DLD1 (cell line): ENCODE results near the gene FXYD1.

Experiments
- in situ Hi-C: cut with HindIII; loops from 2 replicates; pipeline ENCODE4 v1.10.0; 2017; ENCODE audit warnings: low sequenced_read_pairs

FXYD1 gene

GRCh38 chr19:35106898-35107541, 31.6 kb upstream of the FXYD1 start:
- in situ Hi-C loops: no loop called here

DNA sequence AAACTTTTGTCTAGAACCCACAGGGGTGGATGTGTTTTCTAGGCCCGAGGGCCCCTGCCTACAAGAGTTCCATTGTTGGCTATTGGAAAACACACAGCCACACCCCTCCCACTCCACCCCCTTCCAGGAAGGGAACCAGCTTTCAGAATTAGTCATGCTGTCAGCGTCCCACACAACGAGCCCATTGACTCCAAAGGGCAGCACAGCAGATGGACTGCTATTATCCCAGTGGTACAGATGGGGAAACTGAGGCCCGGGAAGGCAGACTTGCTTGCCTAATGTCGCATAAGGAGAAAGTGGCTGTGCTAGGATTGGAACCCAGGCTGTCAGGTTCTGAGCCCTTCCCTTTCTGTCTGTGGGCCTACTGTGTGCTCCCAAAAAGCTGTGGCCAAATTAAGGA, 31.1 kb upstream of the FXYD1 start:
- in situ Hi-C loops: no loop called here

DNA sequence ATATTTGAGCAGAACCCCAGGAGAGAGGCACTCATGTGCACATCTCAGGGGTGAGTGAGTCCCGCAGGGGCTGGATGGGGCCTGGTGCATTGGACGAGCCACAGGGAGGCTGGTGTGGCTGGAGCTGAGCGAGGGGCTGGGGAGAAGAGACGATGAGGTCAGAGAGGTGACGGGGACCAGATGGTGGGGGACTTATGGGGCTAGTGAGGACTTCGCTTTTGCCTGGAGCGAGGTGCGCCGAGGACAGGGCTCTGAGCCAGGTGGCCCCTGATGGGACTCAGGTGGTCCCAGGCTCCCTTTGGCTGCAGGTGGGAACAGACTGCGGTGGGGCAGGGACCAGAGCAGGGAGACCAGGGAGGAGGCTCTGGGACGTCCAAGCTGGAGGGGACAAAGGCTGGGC, 29.9 kb upstream of the FXYD1 start:
- in situ Hi-C loops: no loop called here

DNA sequence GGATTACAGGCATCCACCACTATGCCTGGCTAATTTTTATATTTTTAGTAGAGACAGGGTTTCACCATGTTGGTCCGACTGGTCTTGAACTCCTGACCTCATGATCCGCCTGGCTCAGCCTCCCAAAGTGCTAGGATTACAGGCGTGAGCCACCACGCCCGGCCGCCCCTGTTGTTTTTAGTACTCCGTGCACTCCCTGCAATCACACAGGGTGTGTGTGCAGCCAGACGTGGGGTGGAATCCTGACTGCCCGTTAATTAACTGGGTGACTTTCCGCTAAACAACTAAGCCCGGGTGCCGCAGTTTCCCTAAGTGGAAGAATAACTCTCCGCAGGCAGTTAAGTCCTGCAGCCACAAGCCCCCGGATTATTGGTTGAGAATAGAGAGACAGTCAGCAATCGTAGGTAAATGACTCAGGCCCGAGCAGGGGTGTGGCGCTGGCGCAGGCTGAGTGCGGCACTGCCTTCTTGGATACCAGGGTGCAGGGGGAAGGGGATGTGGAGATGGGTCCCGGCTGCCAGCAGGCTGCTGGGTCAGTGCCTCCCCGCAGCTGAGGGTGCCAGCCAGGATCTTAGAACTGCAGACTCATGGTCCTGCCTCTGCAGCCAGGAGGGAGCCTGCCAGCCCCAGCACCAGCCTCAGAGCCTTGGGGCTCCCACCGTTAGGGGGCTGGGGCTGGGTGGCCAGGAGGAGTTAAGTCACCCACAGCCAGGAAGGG, 29.1 kb upstream of the FXYD1 start:
- in situ Hi-C loops: no loop called here

DNA sequence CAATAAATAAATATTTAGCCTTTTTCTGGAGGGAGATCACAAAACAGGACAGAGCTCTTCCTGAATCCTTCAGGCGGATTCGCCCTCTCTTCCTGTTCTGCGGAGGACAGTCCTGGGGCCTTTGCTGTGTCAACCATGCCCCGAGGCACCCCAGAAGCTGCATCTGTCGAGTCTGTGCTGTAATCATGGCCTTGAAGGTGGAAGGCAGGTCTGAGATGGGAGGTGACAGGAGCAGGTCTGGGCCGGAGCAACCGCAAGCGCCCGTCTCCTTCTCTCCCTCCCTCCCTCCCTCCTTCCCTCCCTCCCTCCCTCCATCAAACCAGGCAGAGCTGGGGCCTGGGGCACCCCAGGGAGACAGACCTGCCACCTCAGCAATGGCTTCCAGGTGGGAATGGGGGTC, 27.6 kb upstream of the FXYD1 start:
- in situ Hi-C loops: no loop called here

DNA sequence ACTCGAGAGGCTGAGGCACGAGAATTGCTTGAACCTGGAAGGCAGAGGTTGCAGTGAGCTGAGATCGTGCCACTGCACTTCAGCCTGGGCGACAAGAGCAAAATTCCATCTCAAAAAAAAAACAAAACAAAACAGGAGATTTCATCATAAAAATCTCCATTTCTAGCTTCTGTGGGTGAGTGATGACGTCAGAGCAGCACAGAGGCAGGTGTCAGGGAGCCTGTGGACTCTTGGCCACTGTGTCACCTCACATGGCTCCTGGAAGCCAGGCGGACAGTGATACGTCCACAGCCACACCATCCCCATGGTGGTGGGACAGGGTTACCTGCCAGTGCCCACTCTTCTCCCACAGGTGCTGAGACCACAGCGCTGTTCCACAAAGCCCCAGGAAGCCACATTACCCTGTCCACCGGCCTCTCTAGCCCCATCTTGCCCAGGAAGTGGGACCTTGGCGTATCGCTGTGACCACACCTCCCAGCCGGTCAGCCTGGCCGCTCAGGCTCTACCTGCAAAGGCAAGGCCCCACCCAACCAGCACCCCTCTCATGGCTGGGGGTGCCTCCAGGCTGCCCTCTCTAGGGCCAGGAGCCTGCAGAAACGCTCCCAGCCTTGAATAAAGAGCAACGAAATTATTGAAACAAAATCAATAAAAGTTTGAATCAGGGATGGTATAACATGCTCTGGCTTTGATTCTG, 25.5 kb upstream of the FXYD1 start:
- in situ Hi-C loops: no loop called here

GRCh38 chr19:35114353-35115176, 24.1 kb upstream of the FXYD1 start:
- in situ Hi-C loops: no loop called here

DNA sequence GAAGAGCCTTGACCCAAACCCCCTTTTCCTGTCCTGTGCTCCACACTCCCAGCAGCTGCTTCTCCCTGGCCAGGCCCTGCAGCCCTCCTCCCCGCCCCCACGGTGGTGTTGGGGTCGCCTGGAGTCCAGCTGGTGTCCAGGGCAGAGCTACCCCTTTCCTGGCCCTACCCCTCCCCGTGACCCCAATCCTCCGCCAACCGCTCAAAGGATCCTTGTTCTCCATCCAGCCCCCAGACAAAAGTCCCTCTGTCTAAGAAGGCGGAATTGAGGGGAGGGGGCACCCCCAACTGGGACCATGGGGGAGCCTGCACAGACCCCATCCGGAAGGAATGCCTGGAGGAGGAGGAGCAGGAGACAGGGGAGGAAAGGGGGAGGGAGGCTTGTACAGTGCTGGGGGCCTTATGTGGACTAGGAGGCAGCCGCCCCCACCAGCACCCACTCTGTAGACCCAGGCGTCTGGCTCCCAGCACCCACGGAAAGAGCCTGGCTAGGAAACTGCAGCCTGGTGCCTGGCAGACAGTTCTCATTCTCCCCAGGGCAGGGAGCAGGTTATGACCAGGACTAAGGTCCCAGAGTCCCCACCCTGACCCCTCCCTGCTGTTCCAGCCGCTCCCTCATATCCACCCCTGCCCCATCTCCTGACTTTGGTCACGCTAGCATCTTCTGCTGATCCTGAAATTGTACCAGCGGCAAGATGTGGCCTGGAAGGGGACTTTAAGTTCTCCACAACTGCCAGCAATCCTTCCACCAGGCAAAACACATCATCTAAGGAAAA, 23.3 kb upstream of the FXYD1 start, which contains the start of gene FXYD3:
TSS of gene FXYD3 (plus strand) at position 647 of the 775 bp plus-strand sequence. CDS start 3,554 bp downstream, outside the sequence.
- in situ Hi-C loops: no loop called here

DNA sequence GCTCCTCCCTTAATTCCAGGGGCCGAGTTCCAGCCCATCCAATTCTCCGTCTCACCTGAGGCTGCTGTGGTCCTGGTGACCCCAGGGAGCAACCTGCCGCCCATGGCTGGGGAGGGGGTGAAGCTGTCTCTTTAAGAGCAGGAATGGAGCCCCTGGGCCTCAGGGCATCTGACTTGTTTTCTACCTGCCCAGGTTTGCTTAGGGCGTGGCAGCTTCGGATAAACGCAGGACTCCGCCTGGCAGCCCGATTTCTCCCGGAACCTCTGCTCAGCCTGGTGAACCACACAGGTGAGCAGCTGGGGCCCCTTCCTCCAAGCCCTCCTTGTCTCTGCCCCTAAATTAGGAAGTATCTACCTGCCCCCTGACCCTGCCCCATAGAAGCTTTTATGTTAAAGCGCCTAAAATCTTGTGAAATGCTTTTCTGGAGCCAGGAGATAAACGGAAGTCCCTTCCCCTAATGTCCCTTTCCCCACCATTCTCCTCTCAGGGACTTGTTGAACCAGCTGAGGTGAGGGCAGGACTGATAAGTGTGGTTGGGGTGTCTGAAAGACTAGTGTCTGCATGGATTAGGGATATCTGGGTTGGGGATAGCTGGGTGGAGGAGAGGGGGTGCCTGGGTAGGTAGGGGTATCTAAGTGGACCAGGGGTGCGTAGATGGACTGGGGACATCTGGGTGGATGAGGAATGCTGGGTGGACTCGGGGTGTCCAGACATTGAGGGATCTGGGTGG, 22.4 kb upstream of the FXYD1 start:
- in situ Hi-C loops: no loop called here

DNA sequence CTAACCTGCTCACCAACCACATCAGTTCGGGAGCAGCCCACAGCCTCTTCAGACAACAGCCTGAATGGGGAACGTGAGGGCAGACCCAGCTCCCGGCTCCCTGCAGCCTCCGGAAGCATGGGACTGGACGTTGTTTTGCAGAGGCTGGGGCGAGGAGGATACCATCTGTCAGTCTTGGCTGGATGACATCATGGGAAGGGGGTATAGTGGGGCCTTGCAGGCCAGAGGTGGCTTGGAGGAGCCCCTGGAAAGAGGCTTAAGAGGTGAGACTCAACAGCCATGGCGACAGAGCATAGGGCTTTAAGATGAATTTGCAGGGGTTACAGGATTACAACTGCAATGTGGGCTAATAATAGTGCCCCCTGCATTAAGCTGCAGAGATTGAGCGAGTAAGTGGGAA, 21.5 kb upstream of the FXYD1 start:
- in situ Hi-C loops: no loop called here

- in situ Hi-C loops: no loop called here
Observed at GRCh38 chr19:35117799-35118198, 20.8 kb upstream of the FXYD1 start.

GRCh38 chr19:35118268-35119020, 20.2 kb upstream of the FXYD1 start:
- in situ Hi-C loops: no loop called here

DNA sequence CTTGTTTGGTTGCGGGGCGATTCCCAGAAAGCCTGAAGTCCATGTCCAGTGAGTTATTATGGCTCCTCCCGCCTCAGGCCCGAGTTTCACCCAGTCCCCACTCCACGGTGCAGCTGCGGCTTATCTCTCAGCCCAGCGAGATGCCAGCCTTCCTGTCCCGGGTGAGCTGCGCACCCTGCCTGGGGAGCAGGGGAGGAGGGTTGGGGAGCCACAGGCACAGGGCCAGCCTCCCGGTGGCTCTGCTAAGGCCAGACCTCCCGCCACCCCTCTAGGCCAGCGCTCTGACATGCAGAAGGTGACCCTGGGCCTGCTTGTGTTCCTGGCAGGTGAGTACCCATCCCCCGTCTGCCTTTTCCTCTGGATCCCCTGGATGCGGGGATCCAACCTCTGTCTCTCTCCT, 19.5 kb upstream of the FXYD1 start:
- in situ Hi-C loops: no loop called here

- in situ Hi-C loops: no loop called here
Observed at GRCh38 chr19:35119578-35120155, 19.0 kb upstream of the FXYD1 start.

- in situ Hi-C loops: no loop called here
Observed at GRCh38 chr19:35120492-35120891, 18.1 kb upstream of the FXYD1 start.

GRCh38 chr19:35120898-35121297, 17.7 kb upstream of the FXYD1 start:
- in situ Hi-C loops: no loop called here

DNA sequence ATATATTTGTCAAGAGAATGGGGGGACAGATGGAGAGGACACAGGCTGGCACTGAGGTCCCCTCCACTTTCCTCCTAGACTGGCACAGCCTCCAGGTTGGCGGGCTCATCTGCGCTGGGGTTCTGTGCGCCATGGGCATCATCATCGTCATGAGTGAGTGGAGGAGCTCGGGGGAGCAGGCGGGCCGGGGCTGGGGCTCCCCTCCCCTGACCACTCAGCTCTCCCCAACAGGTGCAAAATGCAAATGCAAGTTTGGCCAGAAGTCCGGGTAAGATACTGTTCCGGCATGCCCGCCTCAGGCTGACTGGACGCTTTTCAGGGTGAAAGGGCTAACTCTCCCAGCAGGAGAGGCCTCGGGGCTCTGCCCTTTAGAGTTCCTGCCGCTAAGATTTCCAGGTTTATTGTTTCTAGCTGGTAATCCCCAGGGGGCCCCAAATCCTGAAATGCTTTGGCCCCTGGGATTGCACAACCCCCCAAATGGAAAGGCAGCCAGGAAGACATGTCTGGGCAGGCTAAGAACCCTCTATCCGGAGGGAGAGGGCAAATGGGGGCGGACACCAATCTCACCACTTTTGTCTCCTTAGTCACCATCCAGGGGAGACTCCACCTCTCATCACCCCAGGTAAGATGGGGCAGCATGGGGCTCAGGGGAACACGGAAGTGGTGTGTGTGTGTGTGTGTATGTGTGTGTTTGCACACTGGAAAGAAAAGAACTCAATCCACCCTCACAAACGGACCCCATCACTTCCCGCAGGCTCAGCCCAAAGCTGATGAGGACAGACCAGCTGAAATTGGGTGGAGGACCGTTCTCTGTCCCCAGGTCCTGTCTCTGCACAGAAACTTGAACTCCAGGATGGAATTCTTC, 15.7 kb upstream of the FXYD1 start:
- in situ Hi-C loops: no loop called here

- in situ Hi-C loops: no loop called here
Observed at GRCh38 chr19:35123573-35123972, 15.1 kb upstream of the FXYD1 start.
